Endothelial cell of umbilical vein (primary cell): ENCODE results near the gene ZIC2.

Experiments used
- POLR2A ChIP-seq: IDR thresholded peaks from 2 replicates; pipeline ENCODE4 v1.6.1; 2012; ENCODE audit warnings: low read depth, mild to moderate bottlenecking, control low read depth, low read length
- TF ChIP-seq, protein P1 (sequence below): IDR thresholded peaks from 2 replicates; pipeline ENCODE4 v1.6.1; 2011; ENCODE audit not compliant: insufficient read depth, insufficient read length
- TF ChIP-seq, protein P2 (sequence below), 2 donors: IDR thresholded peaks; 1 replicate in 1 of 2; 2 replicates in 1 of 2; pipeline ENCODE4 v1.5.1; 2011; ENCODE audit warnings: low read length in 2 of 2, mild to moderate bottlenecking in 2 of 2, moderate library complexity in 2 of 2, control low read depth in 1 of 2, inconsistent platforms in 1 of 2, low read depth in 1 of 2; ENCODE audit not compliant: insufficient read depth in 1 of 2; ENCODE audit errors: extremely low read depth in 1 of 2

DNA sequence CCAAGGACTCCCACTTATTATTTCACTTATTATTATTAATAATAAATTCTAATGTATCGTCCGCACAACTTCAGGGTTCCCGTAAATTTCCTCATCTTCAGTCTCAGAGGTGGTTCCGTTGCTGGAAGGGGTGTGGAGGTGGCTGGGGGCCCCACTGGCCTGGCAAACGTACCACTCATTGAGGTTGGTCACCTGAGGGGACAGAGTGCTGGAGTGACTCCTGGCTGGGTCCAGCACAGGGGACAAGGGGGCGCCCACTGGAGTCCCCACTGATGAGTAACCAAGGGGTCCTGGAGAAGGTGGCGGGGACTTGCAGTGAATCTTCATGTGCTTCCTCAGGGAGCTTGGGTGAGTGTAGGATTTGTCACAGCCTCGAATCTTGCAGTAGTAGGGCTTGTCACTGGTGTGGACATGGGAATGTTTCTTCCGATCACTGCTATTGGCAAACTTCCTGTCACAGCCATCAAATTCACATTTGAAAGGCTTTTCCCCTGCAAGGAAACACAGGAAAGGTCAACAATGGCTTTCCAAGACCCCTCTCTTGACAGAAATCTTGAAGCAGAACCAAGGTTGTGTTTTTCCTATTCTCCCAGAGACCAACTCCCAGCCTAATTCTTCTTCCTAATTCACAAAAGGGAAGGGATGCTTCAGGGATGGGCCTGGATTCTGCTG is 16.1 kb upstream of the ZIC2 start:
- TF ChIP-seq, protein P1, sequence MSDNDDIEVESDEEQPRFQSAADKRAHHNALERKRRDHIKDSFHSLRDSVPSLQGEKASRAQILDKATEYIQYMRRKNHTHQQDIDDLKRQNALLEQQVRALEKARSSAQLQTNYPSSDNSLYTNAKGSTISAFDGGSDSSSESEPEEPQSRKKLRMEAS = no peak
- TF ChIP-seq, protein P2, sequence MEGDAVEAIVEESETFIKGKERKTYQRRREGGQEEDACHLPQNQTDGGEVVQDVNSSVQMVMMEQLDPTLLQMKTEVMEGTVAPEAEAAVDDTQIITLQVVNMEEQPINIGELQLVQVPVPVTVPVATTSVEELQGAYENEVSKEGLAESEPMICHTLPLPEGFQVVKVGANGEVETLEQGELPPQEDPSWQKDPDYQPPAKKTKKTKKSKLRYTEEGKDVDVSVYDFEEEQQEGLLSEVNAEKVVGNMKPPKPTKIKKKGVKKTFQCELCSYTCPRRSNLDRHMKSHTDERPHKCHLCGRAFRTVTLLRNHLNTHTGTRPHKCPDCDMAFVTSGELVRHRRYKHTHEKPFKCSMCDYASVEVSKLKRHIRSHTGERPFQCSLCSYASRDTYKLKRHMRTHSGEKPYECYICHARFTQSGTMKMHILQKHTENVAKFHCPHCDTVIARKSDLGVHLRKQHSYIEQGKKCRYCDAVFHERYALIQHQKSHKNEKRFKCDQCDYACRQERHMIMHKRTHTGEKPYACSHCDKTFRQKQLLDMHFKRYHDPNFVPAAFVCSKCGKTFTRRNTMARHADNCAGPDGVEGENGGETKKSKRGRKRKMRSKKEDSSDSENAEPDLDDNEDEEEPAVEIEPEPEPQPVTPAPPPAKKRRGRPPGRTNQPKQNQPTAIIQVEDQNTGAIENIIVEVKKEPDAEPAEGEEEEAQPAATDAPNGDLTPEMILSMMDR (IDR thresholded peaks at IDR 0.05; ENCODE audit: extremely low read depth in 1 of 2, insufficient read depth in 1 of 2, low read depth in 1 of 2, low read length in 2 of 2) = no peak
- no peak for TF ChIP-seq POLR2A
